Calu3 (cell line): ENCODE results near the gene TENM3. TPM values are rescaled to one million over a fixed set of nuclear protein-coding genes. Genes with fewer than 3 reads are reported as not detected.

Experiments
- BruUV-seq: library from RNA; stranded (reverse); fragments of 400-500 nt; replicated peaks from 2 replicates; lab custom pipeline; 2021; lab: Mats Ljungman, UMichigan
- CTCF ChIA-PET: fragments of 300-600 bp; sonication (Branson Sonifier 250); formaldehyde crosslinking; loops from one replicate; lab custom pipeline; 2022; ENCODE audit warnings: antibody characterized with exemption; lab: Charles Lee
- DNase-seq: peaks from one replicate; pipeline ENCODE4 v3.0.0; 2022
- H3K27ac Mint-ChIP-seq: one replicate; pipeline ENCODE4 v1.8.0; 2022; ENCODE audit warnings: mixed read lengths; ENCODE audit not compliant: unreplicated experiment
- H3K27me3 Mint-ChIP-seq: one replicate; pipeline ENCODE4 v1.8.0; 2022; ENCODE audit warnings: mixed read lengths; ENCODE audit not compliant: unreplicated experiment
- H3K36me3 Mint-ChIP-seq: one replicate; pipeline ENCODE4 v1.8.0; 2022; ENCODE audit warnings: mild to moderate bottlenecking, moderate library complexity, mixed read lengths; ENCODE audit not compliant: insufficient read depth, unreplicated experiment
- H3K4me1 Mint-ChIP-seq: one replicate; pipeline ENCODE4 v1.8.0; 2022; ENCODE audit warnings: mild to moderate bottlenecking, low read depth, mixed read lengths; ENCODE audit not compliant: unreplicated experiment
- H3K4me3 Mint-ChIP-seq: one replicate; pipeline ENCODE4 v1.8.0; 2022; ENCODE audit warnings: mild to moderate bottlenecking, low read depth, moderate library complexity, mixed read lengths; ENCODE audit not compliant: unreplicated experiment
- H3K9me3 Mint-ChIP-seq: one replicate; pipeline ENCODE4 v1.8.0; 2022; ENCODE audit warnings: low read depth, mixed read lengths; ENCODE audit not compliant: unreplicated experiment
- intact Hi-C: fragments of 100-400 bp; cut with micrococcal nuclease; formaldehyde crosslinking; loops from one replicate; pipeline ENCODE4 v1.10.0; 2022; ENCODE audit not compliant: unreplicated experiment
- total RNA-seq: library from RNA; stranded (reverse); gene quantifications from 2 replicates; pipeline ENCODE4 v1.2.3, GENCODE V29; 2022
- TF ChIP-seq, protein P1 (sequence below): fragments of 200-600 bp; IDR thresholded peaks from one replicate; pipeline ENCODE4 v1.8.0; 2022; ENCODE audit warnings: antibody characterized with exemption; ENCODE audit not compliant: unreplicated experiment

Gene TENM3
- total RNA-seq, 1 experiment from 2014 or later = 5.9 TPM

GRCh38 chr4:182453830-182454229 is 210.6 kb downstream of the TENM3 start:
- intact Hi-C loops = no loop called here
- TF ChIP-seq, protein P1, sequence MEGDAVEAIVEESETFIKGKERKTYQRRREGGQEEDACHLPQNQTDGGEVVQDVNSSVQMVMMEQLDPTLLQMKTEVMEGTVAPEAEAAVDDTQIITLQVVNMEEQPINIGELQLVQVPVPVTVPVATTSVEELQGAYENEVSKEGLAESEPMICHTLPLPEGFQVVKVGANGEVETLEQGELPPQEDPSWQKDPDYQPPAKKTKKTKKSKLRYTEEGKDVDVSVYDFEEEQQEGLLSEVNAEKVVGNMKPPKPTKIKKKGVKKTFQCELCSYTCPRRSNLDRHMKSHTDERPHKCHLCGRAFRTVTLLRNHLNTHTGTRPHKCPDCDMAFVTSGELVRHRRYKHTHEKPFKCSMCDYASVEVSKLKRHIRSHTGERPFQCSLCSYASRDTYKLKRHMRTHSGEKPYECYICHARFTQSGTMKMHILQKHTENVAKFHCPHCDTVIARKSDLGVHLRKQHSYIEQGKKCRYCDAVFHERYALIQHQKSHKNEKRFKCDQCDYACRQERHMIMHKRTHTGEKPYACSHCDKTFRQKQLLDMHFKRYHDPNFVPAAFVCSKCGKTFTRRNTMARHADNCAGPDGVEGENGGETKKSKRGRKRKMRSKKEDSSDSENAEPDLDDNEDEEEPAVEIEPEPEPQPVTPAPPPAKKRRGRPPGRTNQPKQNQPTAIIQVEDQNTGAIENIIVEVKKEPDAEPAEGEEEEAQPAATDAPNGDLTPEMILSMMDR = no peak
- DNase-seq = no peak
- BruUV-seq = no TSS peak
- Mint-ChIP-seq H3K4me1 (no peaks in the 10 kb centered on the region), H3K27me3 (no peaks in the 10 kb centered on the region), H3K36me3 (peaks cover 9% of the 10 kb centered on the region), H3K9me3 (no peaks in the 10 kb centered on the region), H3K4me3 (no peak overlapping the region), H3K27ac (no peak overlapping the region)
- CTCF ChIA-PET = no interaction called here

GRCh38 chr4:182454440-182455013 is 211.3 kb downstream of the TENM3 start:
- Mint-ChIP-seq H3K27ac (no peak overlapping the region), H3K4me3 (no peak overlapping the region), H3K36me3 (peaks cover 2% of the 10 kb centered on the region), H3K9me3 (no peaks in the 10 kb centered on the region), H3K27me3 (no peaks in the 10 kb centered on the region), H3K4me1 (no peaks in the 10 kb centered on the region)
- CTCF ChIA-PET = interaction anchor here (0.7 kb wide), 1 partner anchor 269 kb away, joined by 8 read pairs; no protein-coding TSS in a partner anchor
- no TSS peak for BruUV-seq
- no peak for DNase-seq
- intact Hi-C loops = no loop called here
- TF ChIP-seq, protein P1 = no peak

DNA sequence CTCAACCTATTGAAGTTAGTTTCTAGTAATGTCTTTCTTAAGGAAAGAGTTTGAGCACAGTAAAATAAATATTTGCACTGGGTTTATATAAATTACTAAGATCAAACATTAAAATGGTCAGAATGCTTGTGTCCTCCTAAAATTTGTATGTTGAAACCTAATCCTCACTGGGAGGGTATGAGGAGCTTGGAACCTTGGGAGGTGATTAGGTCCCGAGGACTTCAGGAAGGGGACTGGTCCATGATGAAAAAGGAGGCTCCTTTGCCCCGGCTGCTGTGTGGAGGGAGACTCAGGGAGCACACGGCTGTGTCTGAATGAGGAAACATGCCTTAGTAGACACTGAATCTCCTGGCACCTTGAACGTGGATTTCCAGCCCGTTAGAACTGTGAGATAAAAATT is 221.9 kb downstream of the TENM3 start:
- Mint-ChIP-seq H3K36me3 (no peaks in the 10 kb centered on the region), H3K27ac (no peak overlapping the region), H3K4me3 (no peak overlapping the region), H3K4me1 (no peaks in the 10 kb centered on the region), H3K9me3 (no peaks in the 10 kb centered on the region), H3K27me3 (no peaks in the 10 kb centered on the region)
- intact Hi-C loops = no loop called here
- BruUV-seq = no TSS peak
- CTCF ChIA-PET = no interaction called here
- DNase-seq = no peak
- TF ChIP-seq, protein P1 = no peak

DNA sequence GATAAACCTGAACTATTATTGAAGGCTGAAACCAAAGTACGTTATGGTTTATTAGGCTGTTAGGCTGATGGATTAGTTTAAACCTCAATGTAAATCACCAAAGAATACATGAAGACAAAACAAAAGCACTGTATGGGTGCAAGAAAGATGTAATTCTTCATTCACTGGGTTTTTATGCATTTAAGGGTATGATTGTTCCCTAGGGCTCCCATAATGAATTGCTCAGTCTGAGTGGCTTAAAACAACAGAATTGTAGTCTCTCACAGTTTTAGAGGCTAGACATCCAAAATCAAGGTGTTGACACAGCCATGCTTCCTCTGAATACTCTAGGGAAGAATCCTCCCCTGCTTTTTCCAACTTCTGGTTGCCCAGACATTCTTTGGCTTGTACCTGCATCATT is 222.8 kb downstream of the TENM3 start:
- H3K9me3 Mint-ChIP-seq = no peaks in the 10 kb centered on the region
- CTCF ChIA-PET = no interaction called here
- H3K4me3 Mint-ChIP-seq = no peak overlapping the region
- no peaks in the 10 kb centered on the region for H3K4me1 Mint-ChIP-seq
- TF ChIP-seq, protein P1 = no peak
- no TSS peak for BruUV-seq
- H3K27me3 Mint-ChIP-seq = no peaks in the 10 kb centered on the region
- intact Hi-C loops = no loop called here
- no peak for DNase-seq
- H3K27ac Mint-ChIP-seq = no peak overlapping the region
- no peaks in the 10 kb centered on the region for H3K36me3 Mint-ChIP-seq
